Astrocyte of the spinal cord (primary cell): ENCODE results near the gene CDK14.

Source experiments
- DNase-seq: peaks from one replicate; pipeline ENCODE4 v3.0.0; 2011; ENCODE audit warnings: low read depth, low spot score
- H3K4me3 ChIP-seq: 2 replicates; pipeline ENCODE4 v1.5.1; 2011; ENCODE audit warnings: low read depth, mild to moderate bottlenecking, low read length, moderate library complexity
- in situ Hi-C: cut with HindIII; loops from 2 replicates; pipeline ENCODE4 v1.10.0; 2017; ENCODE audit warnings: low sequenced_read_pairs
- TF ChIP-seq, protein P1 (sequence below): IDR thresholded peaks from 2 replicates; pipeline ENCODE4 v1.5.1; 2012; ENCODE audit warnings: low read depth, mild to moderate bottlenecking, low read length, inconsistent platforms

CDK14 gene

DNA sequence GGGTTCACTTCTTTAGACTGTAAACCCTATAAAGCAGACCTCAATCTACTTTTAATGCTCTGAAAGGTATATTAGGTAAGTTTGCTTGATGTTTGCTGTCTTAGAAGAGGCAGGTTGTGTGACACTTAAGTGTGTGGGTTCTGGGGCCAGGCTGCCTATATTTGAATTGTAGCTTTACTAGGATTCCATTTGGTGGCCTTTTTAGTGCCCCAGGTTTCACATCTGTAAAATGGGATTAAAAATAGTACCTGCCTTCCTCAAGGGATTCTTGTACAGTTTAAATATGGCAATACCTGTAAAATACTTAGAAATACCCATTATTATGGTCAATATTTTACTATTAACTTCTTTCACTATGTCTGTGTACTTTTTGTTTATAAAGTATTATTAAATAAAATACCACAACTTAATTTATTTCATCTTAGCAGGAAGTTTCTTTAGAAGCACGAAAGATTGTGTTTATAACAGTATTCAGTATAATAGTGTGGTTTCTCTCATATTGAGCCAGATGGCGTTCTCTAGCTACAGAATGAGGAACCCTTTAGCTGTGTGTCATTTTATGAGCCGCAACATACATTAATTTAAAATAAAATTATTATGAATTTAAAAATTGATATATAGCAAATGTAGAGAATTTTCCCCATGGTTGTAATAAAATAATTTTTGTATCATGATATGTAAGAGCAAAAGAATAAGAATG lies 94.2 kb downstream of the CDK14 start:
- TF ChIP-seq, protein P1, sequence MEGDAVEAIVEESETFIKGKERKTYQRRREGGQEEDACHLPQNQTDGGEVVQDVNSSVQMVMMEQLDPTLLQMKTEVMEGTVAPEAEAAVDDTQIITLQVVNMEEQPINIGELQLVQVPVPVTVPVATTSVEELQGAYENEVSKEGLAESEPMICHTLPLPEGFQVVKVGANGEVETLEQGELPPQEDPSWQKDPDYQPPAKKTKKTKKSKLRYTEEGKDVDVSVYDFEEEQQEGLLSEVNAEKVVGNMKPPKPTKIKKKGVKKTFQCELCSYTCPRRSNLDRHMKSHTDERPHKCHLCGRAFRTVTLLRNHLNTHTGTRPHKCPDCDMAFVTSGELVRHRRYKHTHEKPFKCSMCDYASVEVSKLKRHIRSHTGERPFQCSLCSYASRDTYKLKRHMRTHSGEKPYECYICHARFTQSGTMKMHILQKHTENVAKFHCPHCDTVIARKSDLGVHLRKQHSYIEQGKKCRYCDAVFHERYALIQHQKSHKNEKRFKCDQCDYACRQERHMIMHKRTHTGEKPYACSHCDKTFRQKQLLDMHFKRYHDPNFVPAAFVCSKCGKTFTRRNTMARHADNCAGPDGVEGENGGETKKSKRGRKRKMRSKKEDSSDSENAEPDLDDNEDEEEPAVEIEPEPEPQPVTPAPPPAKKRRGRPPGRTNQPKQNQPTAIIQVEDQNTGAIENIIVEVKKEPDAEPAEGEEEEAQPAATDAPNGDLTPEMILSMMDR: no peak
- in situ Hi-C loops: no loop called here
- no peak for DNase-seq
- H3K4me3 ChIP-seq: no peak overlapping the region

DNA sequence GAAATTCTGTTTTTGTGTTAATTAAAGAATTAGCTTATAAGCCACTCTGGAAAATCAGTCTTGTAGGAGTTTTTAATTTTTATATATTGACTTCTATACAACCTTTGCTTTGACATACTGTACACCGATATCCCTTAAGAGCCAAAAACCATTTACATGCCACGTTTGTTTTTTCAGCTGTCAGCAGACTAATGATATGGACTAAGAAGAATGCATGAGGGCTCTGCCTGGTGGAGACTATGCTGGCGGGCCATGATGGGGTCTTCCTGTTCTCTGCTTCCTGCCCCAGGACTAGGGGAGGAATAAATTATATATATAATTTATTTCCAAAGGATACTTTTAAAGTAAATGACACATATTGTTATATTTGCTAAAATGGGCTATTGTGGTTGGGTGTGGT lies 96.3 kb downstream of the CDK14 start:
- H3K4me3 ChIP-seq: no peak overlapping the region
- DNase-seq: peak; percentile 57
- in situ Hi-C loops: no loop called here
- TF ChIP-seq, protein P1: no peak

DNA sequence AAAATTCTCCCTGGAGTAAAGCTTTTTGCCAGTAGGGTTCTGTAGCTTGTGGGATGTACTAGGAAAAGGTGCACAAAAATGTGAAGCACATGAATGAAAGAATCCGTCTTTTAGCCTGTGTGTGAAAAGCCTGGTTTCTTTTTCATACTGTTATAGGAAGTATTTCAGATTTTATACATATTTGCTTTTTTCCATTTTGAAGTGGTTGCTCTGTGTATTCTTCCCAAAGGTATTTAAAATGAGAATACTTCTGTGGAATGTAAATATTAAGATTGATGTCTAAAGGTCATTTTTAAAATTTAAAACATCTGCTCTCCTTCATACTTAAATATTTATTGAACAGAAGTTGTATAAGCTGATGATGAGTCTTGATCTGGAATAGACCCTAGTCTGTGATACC lies 96.8 kb downstream of the CDK14 start:
- TF ChIP-seq, protein P1: no peak
- in situ Hi-C loops: no loop called here
- DNase-seq: peak; percentile 37
- H3K4me3 ChIP-seq: no peak overlapping the region

DNA sequence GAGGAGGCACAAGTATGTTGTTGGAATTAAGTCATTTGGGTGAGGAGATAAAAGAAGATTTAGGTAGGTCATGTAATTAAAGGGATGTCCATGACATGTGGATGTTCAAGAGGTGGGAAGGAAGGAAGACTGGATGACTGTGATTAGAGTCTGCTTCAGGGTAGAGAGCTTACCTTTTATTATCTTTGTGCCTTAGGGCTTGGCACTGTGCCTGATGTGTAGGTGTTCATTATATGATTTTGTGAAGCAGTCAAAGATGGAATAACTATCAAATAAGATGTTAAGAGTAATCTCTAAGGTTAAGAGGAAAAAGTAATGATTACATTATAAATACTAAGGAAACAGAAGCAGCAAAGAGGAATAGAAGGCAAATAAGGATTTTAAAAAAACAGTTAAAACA lies 97.8 kb downstream of the CDK14 start:
- no peak for DNase-seq
- TF ChIP-seq, protein P1: no peak
- in situ Hi-C loops: no loop called here
- no peak overlapping the region for H3K4me3 ChIP-seq

DNA sequence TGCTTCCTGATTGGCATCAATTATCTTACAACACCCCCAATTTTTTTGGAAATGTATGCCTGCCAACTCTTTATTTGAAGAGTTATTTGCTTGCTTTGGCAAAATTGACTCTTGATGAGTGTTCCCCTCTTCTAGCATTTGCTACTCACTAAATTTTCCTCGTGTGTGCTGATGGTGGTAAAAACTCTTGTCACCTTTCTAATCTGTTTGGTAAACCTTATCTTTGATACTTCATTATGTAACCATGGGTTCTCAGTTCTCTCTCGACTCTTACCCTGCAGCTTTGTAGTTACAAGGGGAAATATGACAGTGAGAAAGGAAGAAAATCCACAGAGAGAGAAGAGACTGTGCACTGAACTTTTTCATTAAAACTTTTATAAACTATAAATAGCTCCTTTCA lies 102.5 kb downstream of the CDK14 start:
- no peak for DNase-seq
- in situ Hi-C loops: no loop called here
- H3K4me3 ChIP-seq: no peak overlapping the region
- TF ChIP-seq, protein P1: no peak

DNA sequence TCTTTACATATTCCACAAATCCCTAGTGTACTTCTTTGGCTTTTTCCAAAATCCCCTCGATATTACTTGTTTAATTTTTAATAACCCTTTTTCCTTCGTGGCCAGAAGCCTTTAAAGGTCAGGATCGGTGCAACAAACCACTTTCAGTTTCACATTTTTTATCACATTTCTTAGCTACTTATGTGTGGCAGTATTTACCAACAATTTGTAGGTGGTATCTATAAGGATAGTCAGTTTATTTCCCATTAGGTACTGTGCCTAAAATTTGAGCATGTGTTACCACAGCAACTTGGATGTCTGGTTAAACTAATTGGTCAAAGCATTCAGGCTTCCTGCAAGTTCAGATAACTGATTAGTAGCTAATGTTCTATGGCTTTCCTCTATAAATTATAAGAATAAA lies 104.9 kb downstream of the CDK14 start:
- in situ Hi-C loops: no loop called here
- H3K4me3 ChIP-seq: no peak overlapping the region
- DNase-seq: no peak
- TF ChIP-seq, protein P1: no peak
